GM23338 (cell line): Measurements from ENCODE around the gene GPC6. TPM values are rescaled to one million over a fixed set of nuclear protein-coding genes. Genes with fewer than 3 reads are reported as not detected.

Experiments used
- ATAC-seq: fragments of 200-7000 bp; cut with Tn5 transposase; 3 replicates; pipeline ENCODE4 v1.9.1; 2020
- DNase-seq: peaks from one replicate; pipeline ENCODE4 v3.0.0-alpha.2; 2015; ENCODE audit warnings: low spot score
- H2AFZ ChIP-seq: fragments of 200-600 bp; sonication (generic); 2 replicates; pipeline ENCODE4 v1.8.0; 2016; ENCODE audit warnings: antibody characterized with exemption, mild to moderate bottlenecking, moderate library complexity
- H3F3A ChIP-seq: fragments of 200-600 bp; sonication (generic); replicated peaks from 2 replicates; pipeline ENCODE4 v1.8.0; 2017; ENCODE audit warnings: antibody characterized with exemption, mixed run types, low read depth
- H3K27ac ChIP-seq: fragments of 200-600 bp; sonication (generic); 2 replicates; pipeline ENCODE4 v1.6.1; 2016; ENCODE audit warnings: low read depth
- H3K27me3 ChIP-seq: fragments of 200-600 bp; sonication (generic); 2 replicates; pipeline ENCODE4 v1.8.0; 2016; ENCODE audit warnings: mild to moderate bottlenecking, mixed run types, moderate library complexity; ENCODE audit not compliant: insufficient read depth
- H3K36me3 ChIP-seq: fragments of 200-600 bp; sonication (generic); 2 replicates; pipeline ENCODE4 v1.8.0; 2016; ENCODE audit warnings: mild to moderate bottlenecking; ENCODE audit not compliant: insufficient read depth
- H3K4me1 ChIP-seq: fragments of 200-600 bp; sonication (generic); 2 replicates; pipeline ENCODE4 v1.8.0; 2016; ENCODE audit warnings: mild to moderate bottlenecking, moderate library complexity; ENCODE audit not compliant: insufficient read depth
- H3K4me2 ChIP-seq: fragments of 200-600 bp; sonication (generic); 2 replicates; pipeline ENCODE4 v1.7.1; 2017; ENCODE audit warnings: mixed run types
- H3K4me3 ChIP-seq: fragments of 200-600 bp; sonication (generic); 2 replicates; pipeline ENCODE4 v1.6.1; 2016; ENCODE audit warnings: mixed run types
- H3K79me2 ChIP-seq: fragments of 200-600 bp; sonication (generic); replicated peaks from 2 replicates; pipeline ENCODE4 v1.8.0; 2017; ENCODE audit warnings: mild to moderate bottlenecking; ENCODE audit not compliant: insufficient read depth
- H3K9me2 ChIP-seq: fragments of 200-600 bp; sonication (generic); 2 replicates; pipeline ENCODE4 v1.8.0; 2017; ENCODE audit not compliant: insufficient read depth
- H4K20me1 ChIP-seq: fragments of 200-600 bp; sonication (generic); replicated peaks from 2 replicates; pipeline ENCODE4 v1.8.0; 2017; ENCODE audit warnings: mild to moderate bottlenecking; ENCODE audit not compliant: insufficient read depth
- H3K27ac Mint-ChIP-seq: 2 replicates; pipeline ENCODE4 v1.8.0; 2020; ENCODE audit warnings: inconsistent platforms, mild to moderate bottlenecking, moderate library complexity, mixed read lengths
- H3K27me3 Mint-ChIP-seq: 3 replicates; pipeline ENCODE4 v1.8.0; 2022; ENCODE audit warnings: low read depth, mild to moderate bottlenecking, moderate library complexity, mixed read lengths, inconsistent platforms; ENCODE audit not compliant: insufficient read depth, poor library complexity
- H3K36me3 Mint-ChIP-seq: 3 replicates; pipeline ENCODE4 v1.8.0; 2021; ENCODE audit warnings: low read depth, mild to moderate bottlenecking, inconsistent platforms, moderate library complexity, mixed read lengths
- H3K4me1 Mint-ChIP-seq: 3 replicates; pipeline ENCODE4 v1.8.0; 2020; ENCODE audit warnings: mild to moderate bottlenecking, inconsistent platforms, mixed read lengths
- H3K4me3 Mint-ChIP-seq: 3 replicates; pipeline ENCODE4 v1.8.0; 2021; ENCODE audit warnings: moderate library complexity, mild to moderate bottlenecking, inconsistent platforms, mixed read lengths
- H3K9me3 Mint-ChIP-seq: 3 replicates; pipeline ENCODE4 v1.8.0; 2020; ENCODE audit warnings: moderate library complexity, mild to moderate bottlenecking, inconsistent platforms, mixed read lengths
- CREB1 ChIP-seq: fragments of 250-450 bp; sonication (Bioruptor Pico); IDR thresholded peaks from 2 replicates; pipeline ENCODE4 v1.5.0; 2020; ENCODE audit warnings: low read depth, mild to moderate bottlenecking, moderate library complexity
- CTCF ChIP-seq, 2 experiments: fragments of 200-600 bp in 1 of 2; sonication (generic) in 1 of 2; conservative IDR thresholded peaks; 2 replicates each; pipeline versions ENCODE4 v1.5.1 to v1.6.1; 2016 to 2017; ENCODE audit warnings: antibody characterized with exemption in 2 of 2, low read depth in 2 of 2, mild to moderate bottlenecking in 2 of 2, moderate library complexity in 1 of 2
- ETS1 ChIP-seq: IDR thresholded peaks from 2 replicates; pipeline ENCODE4 v1.6.1; 2016; ENCODE audit warnings: antibody characterized with exemption
- EZH2 ChIP-seq: fragments of 200-600 bp; sonication (generic); IDR thresholded peaks from one replicate; pipeline ENCODE4 v1.8.0; 2017; ENCODE audit warnings: antibody characterized with exemption, mild to moderate bottlenecking, low read depth; ENCODE audit not compliant: unreplicated experiment
- EZH2phosphoT487 ChIP-seq: fragments of 200-600 bp; sonication (generic); IDR thresholded peaks from one replicate; pipeline ENCODE4 v1.8.1; 2018; ENCODE audit warnings: antibody characterized with exemption; ENCODE audit not compliant: unreplicated experiment
- JUNB ChIP-seq: IDR thresholded peaks from one replicate; pipeline ENCODE4 v1.6.1; 2016; ENCODE audit warnings: antibody characterized with exemption; ENCODE audit not compliant: unreplicated experiment
- NANOG ChIP-seq: IDR thresholded peaks from 2 replicates; pipeline ENCODE4 v1.6.1; 2016; ENCODE audit warnings: antibody characterized with exemption, borderline replicate concordance
- POLR2AphosphoS5 ChIP-seq: IDR thresholded peaks from 2 replicates; pipeline ENCODE4 v1.6.1; 2016; ENCODE audit warnings: antibody characterized with exemption, low read depth
- REST ChIP-seq: IDR thresholded peaks from one replicate; pipeline ENCODE4 v1.6.1; 2018; ENCODE audit warnings: antibody characterized with exemption; ENCODE audit not compliant: unreplicated experiment
- STAT1 ChIP-seq: IDR thresholded peaks from one replicate; pipeline ENCODE4 v1.6.1; 2016; ENCODE audit warnings: antibody characterized with exemption; ENCODE audit not compliant: unreplicated experiment
- ZNF114 ChIP-seq: fragments of 250-450 bp; sonication (Bioruptor Pico); IDR thresholded peaks from 2 replicates; pipeline ENCODE4 v1.5.0; 2020; ENCODE audit warnings: mild to moderate bottlenecking, moderate library complexity
- ZNF331 ChIP-seq: fragments of 250-450 bp; sonication (Bioruptor Pico); IDR thresholded peaks from 2 replicates; pipeline ENCODE4 v1.5.0; 2020; ENCODE audit warnings: low read depth, mild to moderate bottlenecking, moderate library complexity
- ZNF462 ChIP-seq: fragments of 250-450 bp; sonication (Bioruptor Pico); IDR thresholded peaks from 2 replicates; pipeline ENCODE4 v1.5.0; 2020; ENCODE audit warnings: mild to moderate bottlenecking, moderate library complexity
- polyA plus RNA-seq: library from polyadenylated mRNA; unstranded; fragments of >200 nt; fragmentation: Nextera tagmentation; extraction: Ambion mirVana; gene quantifications from 2 replicates; pipeline ENCODE4 v1.2.1, GENCODE V29; 2016
- total RNA-seq: library from RNA; depleted of rRNA; stranded (reverse); fragments of >200 nt; shearing (Covaris generic); gene quantifications from 2 replicates; pipeline ENCODE4 v1.2.3, GENCODE V29; 2014

GPC6 gene
- total and polyA plus RNA-seq, 2 experiments from 2014 or later, result 6.4 to 28.6 TPM

- Histone ChIP-seq H3K36me3 (no peaks in the 10 kb centered on the region), H3K4me2 (no peak overlapping the region), H3K9me2 (no peaks in the 10 kb centered on the region), H2AFZ (no peak overlapping the region), H3K27me3 (no peaks in the 10 kb centered on the region), H3K4me1 (no peaks in the 10 kb centered on the region), H3K27ac (no peak overlapping the region), H3F3A (no peaks in the 10 kb centered on the region), H3K79me2 (no peaks in the 10 kb centered on the region), H3K4me3 (no peak overlapping the region), H4K20me1 (no peaks in the 10 kb centered on the region)
- no peak for ATAC-seq
- Mint-ChIP-seq H3K4me3 (no peak overlapping the region), H3K27ac (no peak overlapping the region), H3K9me3 (no peaks in the 10 kb centered on the region), H3K27me3 (peaks cover 1% of the 10 kb centered on the region), H3K4me1 (no peaks in the 10 kb centered on the region), H3K36me3 (no peaks in the 10 kb centered on the region)
- TF ChIP-seq REST (no peak), EZH2phosphoT487 (no peak), ETS1 (no peak), JUNB (no peak), ZNF462 (CRISPR knock-in tag) (no peak), EZH2 (no peak), POLR2AphosphoS5 (no peak), CREB1 (no peak), CTCF (conservative IDR thresholded peaks at IDR 0.05; ENCODE audit: low read depth in 2 of 2) (no peak), ZNF114 (CRISPR knock-in tag) (no peak), ZNF331 (CRISPR knock-in tag) (no peak), NANOG (no peak), STAT1 (no peak)
- no peak for DNase-seq
Observed at GRCh38 chr13:94009701-94010100, 783.1 kb downstream of the GPC6 start.
